Activated naive CD8-positive, alpha-beta T cell treated with anti-CD3 and anti-CD28 coated beads, Interleukin-2, amount 50 U/mL, for 24 hours (primary cell): ENCODE measurements around the gene TRIP13.

Source experiments
- ATAC-seq: fragments of 150-1000 bp; cut with Tn5 transposase; one replicate; pipeline ENCODE4 v1.10.0; 2021
- DNase-seq: peaks from one replicate; pipeline ENCODE4 v3.0.0; 2021
- H3K27ac Mint-ChIP-seq: one replicate; pipeline ENCODE4 v1.8.0; 2021; ENCODE audit warnings: mild to moderate bottlenecking, mixed read lengths
- H3K27me3 Mint-ChIP-seq: one replicate; pipeline ENCODE4 v1.8.0; 2021; ENCODE audit warnings: mixed read lengths
- H3K36me3 Mint-ChIP-seq: one replicate; pipeline ENCODE4 v1.8.0; 2021; ENCODE audit warnings: low read depth, mixed read lengths
- H3K4me1 Mint-ChIP-seq: one replicate; pipeline ENCODE4 v1.8.0; 2021; ENCODE audit warnings: mixed read lengths
- H3K4me3 Mint-ChIP-seq: one replicate; pipeline ENCODE4 v1.8.0; 2021; ENCODE audit warnings: mild to moderate bottlenecking, moderate library complexity, mixed read lengths
- H3K9me3 Mint-ChIP-seq: one replicate; pipeline ENCODE4 v1.8.0; 2021; ENCODE audit warnings: mixed read lengths

TRIP13 gene

GRCh38 chr5:961002-961710 lies 68.5 kb downstream of the TRIP13 start:
- Mint-ChIP-seq H3K27me3 (peaks cover 32% of the 10 kb centered on the region), H3K27ac (no peak overlapping the region), H3K36me3 (no peaks in the 10 kb centered on the region), H3K9me3 (no peaks in the 10 kb centered on the region), H3K4me3 (no peak overlapping the region), H3K4me1 (peaks cover 46% of the 10 kb centered on the region)
- DNase-seq (no peak), ATAC-seq (no peak)

- H3K4me1 Mint-ChIP-seq, result peaks cover 41% of the 10 kb centered on the region
- H3K27ac Mint-ChIP-seq, result no peak overlapping the region
- no peaks in the 10 kb centered on the region for H3K9me3 Mint-ChIP-seq
- no peak overlapping the region for H3K4me3 Mint-ChIP-seq
- no peaks in the 10 kb centered on the region for H3K36me3 Mint-ChIP-seq
- H3K27me3 Mint-ChIP-seq, result peaks cover 35% of the 10 kb centered on the region
- ATAC-seq (no peak), DNase-seq (no peak)
These were observed 69.1 kb downstream of the TRIP13 start for GRCh38 chr5:961711-962240.

- Mint-ChIP-seq H3K27me3 (peaks cover 38% of the 10 kb centered on the region), H3K4me1 (peaks cover 36% of the 10 kb centered on the region), H3K9me3 (no peaks in the 10 kb centered on the region), H3K4me3 (no peak overlapping the region), H3K36me3 (no peaks in the 10 kb centered on the region), H3K27ac (no peak overlapping the region)
- DNase-seq (no peak), ATAC-seq (no peak)
These were observed 69.7 kb downstream of the TRIP13 start for GRCh38 chr5:962386-962785.

- no peak overlapping the region for H3K27ac Mint-ChIP-seq
- peaks cover 32% of the 10 kb centered on the region for H3K4me1 Mint-ChIP-seq
These were observed 70.1 kb downstream of the TRIP13 start for GRCh38 chr5:962801-963200.

GRCh38 chr5:963310-963672 lies 70.6 kb downstream of the TRIP13 start:
- Mint-ChIP-seq H3K9me3 (no peaks in the 10 kb centered on the region), H3K4me3 (no peak overlapping the region), H3K36me3 (no peaks in the 10 kb centered on the region), H3K27me3 (peaks cover 46% of the 10 kb centered on the region), H3K27ac (no peak overlapping the region), H3K4me1 (peaks cover 29% of the 10 kb centered on the region)
- no peak for DNase-seq
- no peak for ATAC-seq

More at GRCh38 chr5:962801-963200, 70.1 kb downstream of the TRIP13 start:
- Mint-ChIP-seq H3K27me3 (peaks cover 42% of the 10 kb centered on the region), H3K4me3 (no peak overlapping the region), H3K36me3 (no peaks in the 10 kb centered on the region), H3K9me3 (no peaks in the 10 kb centered on the region)
- ATAC-seq (no peak), DNase-seq (no peak)

GRCh38 chr5:963673-964531 lies 71.2 kb downstream of the TRIP13 start:
- Mint-ChIP-seq H3K9me3 (no peaks in the 10 kb centered on the region), H3K4me1 (peaks cover 32% of the 10 kb centered on the region), H3K27me3 (peaks cover 52% of the 10 kb centered on the region), H3K27ac (peak overlapping the region; percentile 57), H3K4me3 (peak overlapping the region; percentile 46), H3K36me3 (no peaks in the 10 kb centered on the region)
- ATAC-seq, result peak; percentile 74
- peak; percentile 49 for DNase-seq

- DNase-seq (no peak), ATAC-seq (no peak)
- Mint-ChIP-seq H3K27ac (no peak overlapping the region), H3K27me3 (peaks cover 58% of the 10 kb centered on the region), H3K36me3 (no peaks in the 10 kb centered on the region), H3K9me3 (no peaks in the 10 kb centered on the region), H3K4me3 (no peak overlapping the region), H3K4me1 (peaks cover 37% of the 10 kb centered on the region)
These were observed 72.1 kb downstream of the TRIP13 start for GRCh38 chr5:964821-965220.

GRCh38 chr5:965604-966344 lies 73.1 kb downstream of the TRIP13 start:
- Mint-ChIP-seq H3K27ac (no peak overlapping the region), H3K27me3 (peaks cover 54% of the 10 kb centered on the region), H3K4me1 (peaks cover 31% of the 10 kb centered on the region), H3K36me3 (no peaks in the 10 kb centered on the region), H3K9me3 (no peaks in the 10 kb centered on the region), H3K4me3 (no peak overlapping the region)
- DNase-seq (no peak), ATAC-seq (no peak)

GRCh38 chr5:966345-966710 lies 73.6 kb downstream of the TRIP13 start:
- no peaks in the 10 kb centered on the region for H3K36me3 Mint-ChIP-seq
- H3K4me3 Mint-ChIP-seq, result no peak overlapping the region
- H3K27ac Mint-ChIP-seq, result no peak overlapping the region
- no peaks in the 10 kb centered on the region for H3K9me3 Mint-ChIP-seq
- H3K27me3 Mint-ChIP-seq, result peaks cover 54% of the 10 kb centered on the region
- ATAC-seq, result no peak
- H3K4me1 Mint-ChIP-seq, result peaks cover 31% of the 10 kb centered on the region
- DNase-seq, result no peak

GRCh38 chr5:966941-967340 lies 74.3 kb downstream of the TRIP13 start:
- no peak overlapping the region for H3K27ac Mint-ChIP-seq
- ATAC-seq (no peak), DNase-seq (no peak)
- no peaks in the 10 kb centered on the region for H3K36me3 Mint-ChIP-seq
- peaks cover 31% of the 10 kb centered on the region for H3K4me1 Mint-ChIP-seq
- H3K4me3 Mint-ChIP-seq, result no peak overlapping the region
- H3K9me3 Mint-ChIP-seq, result no peaks in the 10 kb centered on the region
- H3K27me3 Mint-ChIP-seq, result peaks cover 58% of the 10 kb centered on the region
